AG20443 (cell line): ENCODE data around the gene FPGS.
"Not testable (repeated sequence)": the region's sequence is repeated elsewhere in the genome, so short reads cannot be mapped to it uniquely, and the experiment has no call there.

ENCODE experiments used
- DNase-seq: peaks from one replicate; pipeline ENCODE4 v3.0.0; 2012; ENCODE audit warnings: low spot score, mixed read lengths

FPGS gene

GRCh38 chr9:127770905-127771569, 31.6 kb upstream of the FPGS start:
- DNase-seq = peak; percentile 98

GRCh38 chr9:127771570-127772189, 31.0 kb upstream of the FPGS start:
- no peak for DNase-seq

DNA sequence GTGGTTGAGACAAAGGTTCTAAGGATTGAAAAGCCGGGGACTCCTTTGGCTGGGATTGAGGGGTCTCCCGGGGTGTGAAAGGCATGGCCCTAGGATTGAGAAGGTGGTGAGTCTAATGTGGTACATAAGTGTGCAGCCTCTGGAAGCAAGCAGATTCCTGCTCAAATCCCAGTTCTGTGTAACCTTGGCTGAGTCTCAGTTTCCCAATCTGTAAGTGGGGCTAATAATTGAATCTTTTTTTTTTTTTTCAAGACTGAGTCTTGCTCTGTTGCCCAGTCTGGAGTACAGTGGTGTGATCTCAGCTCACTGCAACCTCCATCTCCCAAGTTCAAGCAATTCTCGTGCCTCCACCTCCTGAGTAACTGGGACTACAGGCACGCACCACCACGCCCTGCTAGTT, 30.1 kb upstream of the FPGS start:
- DNase-seq = no peak

DNA sequence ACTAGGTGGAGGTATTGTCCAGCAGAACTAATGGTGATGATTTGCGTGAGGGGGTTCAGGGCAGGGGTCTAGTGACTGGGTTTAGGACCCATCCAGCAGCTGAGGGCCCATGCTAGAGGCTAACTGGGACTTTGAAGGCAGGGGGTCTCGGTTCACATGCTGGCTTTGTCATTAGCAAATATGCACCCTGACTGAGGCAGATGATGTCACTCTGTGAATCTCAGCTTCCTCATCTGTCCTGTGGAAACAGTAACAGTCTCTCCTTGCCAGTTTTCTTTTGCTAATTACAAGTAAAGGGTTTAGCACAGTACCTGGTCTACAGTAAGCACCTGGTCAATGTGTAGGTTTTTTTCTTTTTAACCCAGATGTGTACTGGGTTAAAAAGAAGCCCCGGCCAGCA, 29.4 kb upstream of the FPGS start:
- DNase-seq = no peak

- no peak for DNase-seq
Measured at GRCh38 chr9:127773981-127774380, 28.7 kb upstream of the FPGS start.

DNA sequence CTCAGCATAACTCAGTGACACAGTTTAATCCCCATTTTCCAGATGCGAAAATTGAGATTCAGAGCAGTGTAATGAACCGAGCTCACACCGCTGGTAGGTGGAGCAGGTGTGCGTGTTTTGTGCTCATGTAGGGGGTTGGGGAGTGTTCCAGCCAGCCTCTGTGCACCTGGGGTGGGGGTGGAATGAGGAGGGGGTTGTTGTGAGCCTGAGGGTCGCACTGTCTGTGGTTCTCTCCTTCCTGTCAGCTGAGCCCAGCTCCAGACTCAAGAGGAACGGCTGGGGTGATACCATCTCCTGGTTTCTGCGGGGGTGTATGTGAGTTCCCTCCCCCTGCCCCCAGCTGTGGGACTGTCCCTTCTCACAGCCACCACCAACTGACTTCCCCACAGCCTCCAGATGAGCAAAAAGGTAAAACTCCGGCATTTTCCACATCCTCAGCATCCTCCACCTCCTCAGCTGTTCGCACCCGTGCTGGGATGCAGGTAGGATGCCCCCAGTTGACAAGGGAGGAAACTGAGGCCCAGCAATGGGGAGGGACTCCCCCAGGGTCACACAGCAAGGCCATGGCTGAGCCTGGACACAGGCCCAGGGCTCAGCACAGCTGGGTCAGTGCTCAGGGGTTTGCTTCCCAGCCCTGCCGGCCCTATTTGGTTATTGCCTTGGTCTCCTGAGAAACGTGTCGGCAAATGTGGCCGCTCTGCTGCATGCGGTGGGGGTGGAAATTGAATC, 26.3 kb upstream of the FPGS start:
- no peak for DNase-seq

GRCh38 chr9:127776924-127777289, 25.8 kb upstream of the FPGS start:
- DNase-seq = no peak

- no peak for DNase-seq
Measured at GRCh38 chr9:127777368-127777980, 25.2 kb upstream of the FPGS start.

DNA sequence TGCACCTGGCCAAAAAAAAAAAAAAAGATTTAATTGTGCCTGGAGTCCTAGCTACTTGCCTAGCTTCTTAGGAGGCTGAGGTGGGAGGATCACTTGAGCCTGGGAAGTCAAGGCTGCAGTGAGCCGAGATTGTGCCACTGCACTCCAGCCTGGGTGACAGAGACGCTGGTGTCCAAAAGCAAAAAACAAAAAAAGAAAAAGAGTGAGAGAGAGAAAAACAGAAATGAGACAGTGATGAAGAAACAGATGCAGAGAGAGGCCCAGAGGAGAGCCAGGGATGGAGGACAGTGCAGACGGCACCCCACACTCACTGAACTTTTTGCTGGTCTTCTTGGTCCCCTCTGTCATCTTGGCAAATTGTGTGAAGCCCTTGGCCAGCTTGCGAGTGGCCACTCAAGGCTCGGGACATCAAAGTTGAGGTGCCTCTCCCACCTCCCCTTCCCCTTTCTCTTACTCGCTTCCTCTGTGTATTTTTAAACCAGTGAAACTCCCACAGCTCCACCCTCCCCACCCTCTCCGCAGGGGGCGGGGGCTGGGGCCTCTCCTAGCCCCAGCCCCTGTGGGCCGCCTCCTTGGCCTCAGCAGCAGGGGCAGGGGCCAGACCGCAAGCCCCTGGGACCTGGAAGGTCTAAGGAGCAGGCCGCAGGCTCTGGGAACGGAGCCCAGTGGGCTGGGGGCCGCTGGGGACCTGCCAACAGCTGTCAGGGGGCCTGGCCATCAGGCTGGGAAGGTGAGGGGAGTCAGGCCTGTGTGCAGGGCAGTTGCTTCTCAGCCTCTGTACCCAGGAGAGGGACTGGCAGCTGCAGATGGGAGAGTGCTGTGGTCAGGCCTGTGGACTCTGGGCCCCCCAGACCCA, 24.2 kb upstream of the FPGS start, which contains the start of gene SH2D3C:
SH2D3C (minus strand) TSS at position 387 of the 856 bp plus-strand sequence; CDS start at position 348, 39 bp downstream.
- DNase-seq = no peak

DNA sequence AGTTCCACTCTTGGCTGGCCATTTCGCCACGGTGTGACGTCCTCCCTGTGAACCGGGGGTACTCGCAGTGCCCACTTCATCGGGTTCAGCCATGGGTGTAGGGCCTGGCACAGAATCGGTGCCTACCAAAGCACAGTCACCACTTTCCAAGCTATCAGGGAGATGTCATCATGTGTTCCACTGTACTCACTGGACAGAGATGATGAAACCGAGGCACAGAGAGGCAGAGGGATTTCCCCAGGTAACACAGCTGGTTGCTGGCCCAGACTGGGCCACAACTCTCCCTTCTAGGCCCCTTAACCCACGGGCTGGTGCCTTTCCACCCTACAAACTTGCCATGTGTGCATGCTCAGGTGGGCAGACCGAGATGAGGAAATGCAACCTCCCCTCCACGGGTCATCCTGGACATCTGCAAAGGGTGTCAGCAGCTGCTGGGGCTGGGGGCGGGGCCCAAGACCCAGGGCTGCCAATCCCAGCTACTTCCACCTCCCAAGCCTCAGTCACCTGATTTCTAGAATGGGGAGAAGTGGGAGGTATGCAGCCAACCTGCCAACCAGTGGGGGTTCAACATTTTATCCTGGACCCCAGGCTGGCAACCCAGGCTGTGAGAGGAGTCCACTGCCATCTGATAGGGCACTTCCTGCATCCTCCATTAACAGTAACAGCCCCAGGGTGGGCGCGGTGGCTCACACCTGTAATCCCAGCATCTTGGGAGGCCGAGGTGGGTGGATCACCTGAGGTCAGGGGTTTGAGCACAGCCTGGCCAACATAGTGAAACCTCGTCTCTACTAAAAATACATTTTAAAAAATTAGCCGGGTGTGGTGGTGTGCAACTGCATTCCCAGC, 23.3 kb upstream of the FPGS start:
- DNase-seq = no peak

- DNase-seq = no peak
Measured at GRCh38 chr9:127780126-127780885, 22.4 kb upstream of the FPGS start.

DNA sequence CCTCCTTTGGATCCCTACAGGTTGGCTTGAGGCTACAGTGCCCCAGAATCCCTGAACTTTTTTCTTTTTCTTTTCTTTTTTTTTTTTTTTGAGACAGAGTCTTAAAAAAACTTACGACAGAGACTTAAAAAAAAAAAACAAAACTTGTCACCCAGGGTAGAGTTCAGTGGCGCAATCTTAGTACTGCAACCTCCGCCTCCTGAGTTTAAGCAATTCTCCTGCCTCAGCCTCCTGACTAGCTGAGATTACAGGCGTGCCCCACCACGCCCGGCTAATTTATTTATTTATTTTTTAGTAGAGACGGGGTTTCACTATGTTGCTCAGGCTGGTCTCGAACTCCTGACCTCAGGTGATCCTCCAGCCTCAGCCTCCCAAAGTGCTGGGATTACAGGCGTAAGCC, 21.8 kb upstream of the FPGS start:
- not testable (repeated sequence) for DNase-seq

DNA sequence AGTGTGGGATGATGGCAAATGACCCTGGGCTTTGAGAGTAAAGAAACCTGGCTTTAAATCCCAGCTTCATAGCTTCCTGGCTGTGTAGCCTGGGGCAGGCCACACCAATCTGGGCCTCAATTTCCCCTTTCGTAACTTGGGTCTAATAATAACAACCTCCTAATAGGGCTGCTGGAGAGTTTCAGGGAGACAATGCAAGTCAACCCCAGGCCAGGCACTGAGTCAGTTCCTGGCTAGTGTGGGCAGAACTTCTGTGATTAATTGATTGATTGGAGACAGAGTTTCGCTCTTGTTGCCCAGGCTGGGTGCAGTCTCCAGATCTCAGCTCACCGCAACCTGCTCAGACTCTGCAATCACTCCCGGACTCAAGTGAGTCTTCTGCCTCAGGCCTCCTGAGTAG, 20.9 kb upstream of the FPGS start:
- no peak for DNase-seq

- no peak for DNase-seq
Measured at GRCh38 chr9:127783111-127784008, 19.3 kb upstream of the FPGS start.

- DNase-seq = peak; percentile 95
Measured at GRCh38 chr9:127785023-127785932, 17.4 kb upstream of the FPGS start.

- peak; percentile 96 for DNase-seq
Measured at GRCh38 chr9:127785933-127786772, 16.5 kb upstream of the FPGS start, which contains the start of gene CDK9. TSS of gene CDK9 (plus strand) at chr9:127786034. CDS start at chr9:127786149, 115 bp downstream.

DNA sequence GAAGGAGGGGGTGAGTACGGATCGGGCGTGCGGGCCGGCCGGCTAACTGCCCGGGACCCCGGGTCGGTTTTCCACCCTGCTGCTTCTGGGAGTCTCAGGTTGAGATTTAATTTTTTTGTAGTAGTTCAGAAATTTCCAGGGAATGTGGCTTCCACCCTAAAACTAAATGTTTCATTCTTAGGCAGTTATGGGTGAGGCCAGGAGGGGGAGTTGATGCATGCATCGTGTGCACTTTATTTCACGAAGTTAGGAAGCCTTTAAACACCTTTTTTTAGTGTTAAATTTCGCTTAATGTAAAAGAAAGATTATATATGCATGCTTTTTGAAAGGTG, 15.9 kb upstream of the FPGS start:
- DNase-seq = peak; percentile 32
